ENCODE measurements around the gene SLC39A1.

GRCh38 chr1:153985341-153985912 lies 22.1 kb upstream of the SLC39A1 start:
- TF ChIP-seq, protein P1, sequence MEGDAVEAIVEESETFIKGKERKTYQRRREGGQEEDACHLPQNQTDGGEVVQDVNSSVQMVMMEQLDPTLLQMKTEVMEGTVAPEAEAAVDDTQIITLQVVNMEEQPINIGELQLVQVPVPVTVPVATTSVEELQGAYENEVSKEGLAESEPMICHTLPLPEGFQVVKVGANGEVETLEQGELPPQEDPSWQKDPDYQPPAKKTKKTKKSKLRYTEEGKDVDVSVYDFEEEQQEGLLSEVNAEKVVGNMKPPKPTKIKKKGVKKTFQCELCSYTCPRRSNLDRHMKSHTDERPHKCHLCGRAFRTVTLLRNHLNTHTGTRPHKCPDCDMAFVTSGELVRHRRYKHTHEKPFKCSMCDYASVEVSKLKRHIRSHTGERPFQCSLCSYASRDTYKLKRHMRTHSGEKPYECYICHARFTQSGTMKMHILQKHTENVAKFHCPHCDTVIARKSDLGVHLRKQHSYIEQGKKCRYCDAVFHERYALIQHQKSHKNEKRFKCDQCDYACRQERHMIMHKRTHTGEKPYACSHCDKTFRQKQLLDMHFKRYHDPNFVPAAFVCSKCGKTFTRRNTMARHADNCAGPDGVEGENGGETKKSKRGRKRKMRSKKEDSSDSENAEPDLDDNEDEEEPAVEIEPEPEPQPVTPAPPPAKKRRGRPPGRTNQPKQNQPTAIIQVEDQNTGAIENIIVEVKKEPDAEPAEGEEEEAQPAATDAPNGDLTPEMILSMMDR (IDR thresholded peaks at IDR 0.05) = no peak
- TF ChIP-seq POLR2AphosphoS5 (IDR thresholded peaks at IDR 0.05) = peak in 1 of 3 donors; percentile 29
- peak in 1 of 2 donors; percentile 49 for TF ChIP-seq POLR2A (IDR thresholded peaks at IDR 0.05)

All from suprapubic skin (tissue), 4 donors.